HG03064 (cell line): Measurements from ENCODE around the gene KCNG1.
"Not testable (repeated sequence)": the region's sequence is repeated elsewhere in the genome, so short reads cannot be mapped to it uniquely, and the experiment has no call there.

ENCODE experiments used
- ATAC-seq: cut with Tn5 transposase; IDR thresholded peaks from one replicate; pipeline ENCODE4 v1.9.1; 2021; ENCODE audit warnings: low read depth; ENCODE audit not compliant: unreplicated experiment

The KCNG1 gene

DNA sequence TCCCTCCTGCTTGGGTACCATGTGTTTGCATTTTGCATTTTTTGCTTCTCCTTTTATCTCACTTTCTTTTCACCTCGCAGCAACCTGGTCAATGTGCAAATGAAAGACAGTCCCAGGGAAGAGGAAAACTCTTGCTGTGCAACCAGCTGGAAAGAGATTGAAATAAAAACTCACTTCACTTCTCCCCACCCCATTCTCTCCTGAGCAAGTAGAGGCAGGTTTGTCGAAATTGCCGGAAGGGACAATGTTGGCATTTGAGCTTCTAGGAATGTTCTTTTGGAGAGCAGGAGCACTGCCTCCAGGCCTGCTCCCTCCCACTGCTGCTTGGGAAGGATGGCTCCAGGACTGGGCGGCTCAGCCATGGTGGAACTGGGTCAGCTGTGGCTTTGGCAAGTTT, 30.6 kb downstream of the KCNG1 start:
- no peak for ATAC-seq

DNA sequence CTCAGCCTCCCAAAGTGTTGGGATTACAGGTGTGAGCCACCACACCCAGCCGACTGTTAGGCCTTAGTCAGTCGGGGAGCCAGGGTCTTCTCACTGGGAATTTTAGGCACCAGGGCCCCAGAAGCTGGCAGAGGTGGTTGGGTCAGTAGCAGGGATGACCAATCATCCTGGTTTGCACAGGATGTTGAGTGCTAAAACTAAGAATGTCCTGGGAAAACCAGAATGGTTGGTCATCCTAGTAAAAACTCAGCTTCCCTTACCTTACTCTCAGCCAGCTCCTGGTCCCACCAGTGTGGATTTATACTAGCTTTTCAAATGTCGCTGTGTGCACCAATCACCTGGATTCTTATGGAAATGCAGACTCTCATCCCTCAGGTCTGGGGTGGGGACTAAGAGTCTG, 31.8 kb downstream of the KCNG1 start:
- ATAC-seq = no peak

DNA sequence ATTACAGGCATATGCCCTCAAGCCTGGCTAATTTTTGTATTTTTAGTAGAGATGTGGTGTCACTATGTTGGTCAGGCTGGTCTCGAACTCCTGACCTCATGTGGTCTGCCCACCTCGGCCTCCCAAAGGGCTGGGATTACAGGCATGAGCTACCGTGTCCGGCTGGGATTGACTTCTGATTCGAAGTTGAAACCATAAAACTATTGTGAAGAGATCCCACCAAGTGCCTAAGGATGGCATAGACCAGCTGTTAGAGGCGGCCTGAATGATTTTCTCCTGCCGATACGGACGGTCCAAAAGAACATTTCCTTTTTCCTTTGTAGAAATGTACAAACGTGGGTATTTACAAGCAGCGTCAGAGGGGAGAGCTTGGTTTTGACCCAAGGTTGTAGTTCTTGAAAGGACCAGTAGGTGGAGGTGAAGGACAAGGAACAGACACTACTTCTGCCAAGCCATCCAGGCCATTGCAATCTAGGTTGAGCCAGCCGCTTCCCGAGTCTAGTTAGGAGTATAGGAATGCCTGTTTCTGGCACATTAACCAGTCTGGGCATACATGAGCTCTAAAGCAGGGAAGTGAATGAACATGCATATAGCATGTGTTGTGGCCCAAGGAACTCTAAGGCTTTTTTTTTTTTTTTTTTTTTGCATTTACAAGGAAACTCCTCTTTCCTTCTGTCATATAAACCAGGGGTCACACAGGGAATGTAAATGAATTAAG, 35.3 kb downstream of the KCNG1 start:
- no peak for ATAC-seq

DNA sequence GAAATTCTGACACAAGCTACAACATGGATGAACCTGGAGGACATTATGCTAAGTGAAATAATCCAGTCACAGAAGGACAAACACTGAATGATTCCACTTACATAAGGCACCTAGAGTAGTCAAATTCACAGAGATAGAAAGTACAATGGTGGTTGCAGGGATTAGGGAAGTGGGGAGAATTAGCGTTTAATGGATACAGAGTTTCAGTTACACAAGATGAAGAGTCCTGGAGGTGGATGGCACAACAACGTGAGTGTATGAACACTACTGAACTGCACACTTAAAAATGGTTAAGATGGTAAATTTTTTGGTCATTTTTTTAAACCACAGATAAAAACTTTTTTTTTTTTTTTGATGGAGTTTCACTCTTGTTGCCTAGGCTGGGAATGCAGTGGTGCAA, 39.6 kb downstream of the KCNG1 start:
- no peak for ATAC-seq

DNA sequence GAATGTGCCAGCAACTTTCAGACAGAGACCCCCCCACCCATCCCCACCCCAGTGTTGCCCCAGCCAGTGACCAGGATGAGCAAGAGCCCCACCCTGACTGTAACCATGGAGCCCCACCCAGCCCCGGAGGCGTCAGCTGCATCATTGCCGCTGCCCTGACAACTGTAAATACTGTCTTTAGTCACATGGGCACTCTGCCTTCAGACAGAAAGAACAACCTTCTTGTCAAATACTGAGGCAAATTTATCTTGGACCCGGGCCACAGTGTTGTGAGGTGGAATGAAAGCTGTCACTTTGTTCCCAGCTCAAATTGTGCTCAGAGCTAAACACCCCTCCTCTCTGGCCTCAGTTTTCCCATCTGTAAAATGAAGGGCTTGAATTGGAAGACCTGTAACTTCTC, 40.5 kb downstream of the KCNG1 start:
- ATAC-seq = no peak

DNA sequence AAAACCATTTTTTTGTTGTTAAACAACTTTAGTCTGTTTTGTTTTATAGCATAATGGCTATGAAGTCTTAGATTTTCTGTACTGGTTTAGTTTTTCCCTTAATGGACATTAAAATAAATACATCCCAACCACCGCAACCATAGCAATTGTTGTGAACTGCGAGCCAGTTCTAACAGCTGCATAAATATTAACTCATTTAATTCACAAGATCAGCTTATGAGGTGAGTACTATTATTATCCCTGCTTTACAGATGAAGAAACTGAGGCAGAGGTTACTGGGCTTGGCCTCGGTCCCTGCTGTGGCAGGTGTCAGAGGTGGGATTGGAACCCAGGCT, 41.2 kb downstream of the KCNG1 start:
- ATAC-seq = no peak

DNA sequence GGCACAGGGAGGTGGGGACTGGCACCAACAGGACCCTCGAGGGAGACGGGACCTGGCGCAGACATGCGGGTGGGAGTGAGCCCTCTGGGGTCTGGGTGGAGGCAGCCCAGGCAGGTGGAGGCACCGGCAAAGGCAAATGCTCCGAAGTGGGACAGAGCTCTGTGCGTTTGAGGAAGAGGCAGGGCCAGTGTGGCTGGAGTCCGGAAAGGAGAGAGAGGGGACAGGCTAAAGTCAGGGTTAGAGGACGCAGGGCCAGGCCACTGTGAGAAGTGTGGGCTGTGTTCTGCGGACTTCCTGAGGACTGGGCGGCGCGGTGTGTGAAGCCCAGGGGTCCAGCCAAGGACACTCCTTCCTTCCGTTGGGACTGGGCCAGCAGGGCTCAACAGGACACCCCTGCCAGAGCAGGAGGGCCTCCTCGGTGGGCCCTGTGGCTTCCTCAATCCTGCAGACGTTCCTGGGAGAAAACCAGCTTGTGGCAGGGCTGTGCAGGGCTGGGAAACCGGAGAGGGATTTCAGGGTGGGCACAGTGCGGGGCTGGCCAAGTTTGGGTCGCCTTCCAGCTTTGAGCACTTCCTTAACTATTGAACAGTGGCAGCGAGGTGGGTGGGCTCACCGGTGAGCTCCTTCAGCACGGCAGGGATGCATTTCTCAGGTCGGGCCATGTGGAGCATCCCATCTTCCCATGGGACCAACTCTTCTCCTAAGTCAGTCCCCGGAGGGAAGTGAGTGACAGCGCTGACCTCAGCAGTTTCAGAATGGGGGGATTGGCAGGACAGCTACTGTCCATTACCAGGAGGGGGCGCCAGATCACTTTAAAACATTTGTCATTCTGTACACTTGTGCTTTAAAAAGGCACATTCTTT, 41.8 kb downstream of the KCNG1 start:
- ATAC-seq = no peak

DNA sequence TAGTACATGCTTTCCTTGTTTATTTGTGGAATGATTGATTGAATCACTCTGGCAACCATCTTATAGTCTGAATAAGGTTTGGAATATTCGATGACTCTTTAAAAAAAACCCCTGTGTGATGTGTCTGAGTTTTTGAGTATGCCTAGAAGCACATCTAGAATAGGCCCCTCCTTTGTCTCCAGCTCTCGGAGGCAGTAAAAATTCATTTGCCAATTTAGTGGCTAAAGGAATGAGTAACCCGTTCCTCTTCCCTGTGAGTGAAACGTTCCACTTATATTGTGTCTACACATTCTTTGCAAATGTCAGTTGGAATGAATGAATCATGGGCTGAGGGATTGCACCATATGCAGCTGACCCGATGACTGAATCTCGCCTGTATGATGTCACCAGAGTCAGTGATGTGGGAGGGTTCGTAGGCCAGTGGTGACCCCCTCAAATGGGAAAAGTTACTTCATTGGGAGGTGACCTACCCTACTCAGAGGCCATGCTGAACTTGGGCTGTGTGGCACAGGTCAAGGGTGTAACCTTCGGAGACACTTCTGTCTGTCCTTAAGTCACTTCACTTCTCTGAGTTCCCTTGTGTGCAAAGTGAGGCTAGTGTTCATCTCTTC, 42.7 kb downstream of the KCNG1 start:
- ATAC-seq = no peak

DNA sequence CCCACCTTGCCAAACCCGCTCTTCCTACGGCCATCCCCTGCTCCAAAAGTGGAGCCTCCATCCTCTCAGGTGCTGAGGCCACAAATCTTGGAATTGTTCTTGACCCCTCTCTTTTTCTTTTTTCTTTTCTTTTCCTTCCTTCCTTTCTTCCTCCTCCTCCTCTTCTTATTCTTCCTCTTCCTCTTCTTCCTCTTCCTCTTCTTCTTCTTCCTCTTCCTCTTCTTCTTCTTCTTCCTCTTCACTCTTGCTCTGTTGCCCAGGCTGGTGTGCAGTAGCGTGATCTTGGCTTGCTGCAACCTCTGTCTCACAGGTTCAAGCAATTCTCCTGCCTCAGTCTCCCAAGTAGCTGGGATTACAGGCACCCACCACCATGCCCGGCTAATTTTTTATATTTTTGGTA, 44.4 kb downstream of the KCNG1 start:
- ATAC-seq = not testable (repeated sequence)

DNA sequence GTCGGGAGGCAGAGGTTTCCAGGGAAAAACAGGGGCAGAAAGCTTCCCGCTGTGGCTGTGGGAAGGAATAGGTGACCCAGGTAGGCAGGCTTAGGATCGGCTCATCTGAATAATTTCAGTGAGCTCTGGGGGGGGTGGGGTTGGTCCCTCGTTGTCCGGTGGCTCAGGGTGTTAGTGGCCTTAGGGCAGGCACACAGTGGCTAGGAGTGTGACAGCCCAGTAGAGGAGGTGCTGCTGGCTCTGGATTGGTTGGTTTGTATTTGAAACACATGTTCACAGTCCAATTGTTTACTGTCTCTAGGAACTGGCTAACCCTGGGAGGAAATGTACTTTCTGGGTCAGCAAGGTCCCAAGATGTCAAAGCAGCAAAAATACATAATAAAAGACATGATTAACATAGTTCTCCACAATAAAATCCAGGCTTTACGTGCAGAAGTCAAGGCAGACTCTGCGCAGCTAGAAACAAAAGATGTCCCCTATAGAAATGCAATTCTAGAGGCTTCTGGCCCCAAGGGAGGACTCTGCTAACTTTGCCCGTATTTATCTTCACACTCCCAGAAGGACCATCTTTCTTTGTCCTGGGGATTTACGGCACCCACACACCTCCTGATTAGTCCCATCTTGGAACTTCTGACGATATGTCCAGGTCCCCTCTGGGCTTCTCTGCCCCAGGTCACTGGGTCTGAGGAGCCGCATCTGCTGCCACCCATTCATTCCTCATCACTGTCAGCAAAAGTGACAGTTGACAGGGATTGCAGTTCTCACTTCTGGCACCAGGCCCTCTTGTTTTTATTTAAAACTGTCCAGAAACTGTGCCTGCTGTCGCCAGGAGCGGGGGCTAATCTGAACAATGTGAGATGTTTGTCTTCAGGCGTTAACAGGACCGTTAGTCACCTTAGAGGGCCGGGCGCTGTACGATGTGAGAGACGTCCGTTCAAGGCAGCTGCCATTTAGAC, 45.6 kb downstream of the KCNG1 start:
- ATAC-seq = no peak

DNA sequence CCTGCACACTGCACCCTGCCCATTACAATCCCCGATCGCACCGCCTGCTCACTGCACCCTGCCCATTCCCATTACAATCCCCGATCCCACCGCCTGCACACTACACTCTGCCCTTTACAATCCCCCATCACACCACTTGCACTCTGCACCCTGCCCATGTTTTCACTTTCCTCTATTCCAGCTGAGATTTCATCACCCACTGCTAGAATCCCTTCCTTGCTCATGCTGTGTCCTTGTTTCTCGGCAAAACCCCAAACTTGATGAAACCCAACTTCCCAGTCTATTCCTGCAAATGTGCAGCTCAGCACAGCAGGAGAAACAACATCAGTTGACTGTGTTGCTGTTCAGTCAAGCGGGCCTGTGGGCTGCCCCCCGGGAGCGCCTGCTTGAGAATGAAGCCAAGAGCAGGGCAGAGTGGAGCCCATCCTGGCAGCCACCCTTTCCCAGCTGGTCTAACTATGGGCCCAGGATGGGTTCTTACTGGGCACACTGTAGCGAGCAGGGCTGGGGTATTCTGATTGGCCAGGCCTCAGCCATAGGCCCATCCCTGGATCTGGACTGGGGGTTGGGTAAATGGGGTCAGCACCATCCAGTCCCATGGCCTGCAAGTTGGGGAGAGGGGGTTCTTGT, 47.1 kb downstream of the KCNG1 start:
- ATAC-seq = no peak

DNA sequence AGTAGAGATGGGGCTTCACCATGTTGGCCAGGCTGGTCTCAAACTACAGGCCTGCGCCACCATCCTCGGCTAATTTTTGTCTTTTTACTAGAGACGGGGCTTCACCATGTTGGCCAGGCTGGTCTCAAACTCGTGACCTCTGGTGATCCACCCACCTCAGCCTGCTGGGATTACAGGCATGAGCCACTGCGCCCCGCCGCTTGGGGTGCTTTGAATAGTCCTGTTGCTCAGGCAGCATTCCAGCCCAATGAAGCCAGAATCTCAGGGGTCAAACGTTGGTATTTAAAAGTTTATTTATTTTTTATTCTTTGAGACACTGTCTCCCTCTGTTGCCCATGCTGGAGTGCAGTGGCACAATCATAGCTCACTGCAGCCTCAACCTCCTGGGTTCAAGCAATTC, 53.0 kb downstream of the KCNG1 start:
- no peak for ATAC-seq

DNA sequence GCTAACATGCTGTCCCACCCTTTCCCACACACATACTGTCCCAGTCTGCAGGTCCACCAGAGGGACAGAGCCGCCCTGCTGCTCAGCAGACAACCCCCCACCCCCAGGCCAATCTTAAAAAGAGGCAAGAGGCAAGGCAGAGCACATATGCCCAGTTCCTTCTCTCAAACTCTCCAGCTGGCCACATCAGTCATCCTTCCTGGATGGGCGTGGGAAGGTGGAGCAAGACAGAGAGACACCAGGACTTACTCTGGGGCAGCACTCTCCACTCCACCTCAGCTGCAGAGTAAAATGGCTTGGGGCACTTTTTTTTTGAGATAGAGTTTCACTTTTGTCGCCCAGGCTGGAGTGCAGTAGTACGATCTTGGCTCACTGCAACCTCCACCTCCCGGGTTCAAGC, 53.5 kb downstream of the KCNG1 start:
- ATAC-seq = no peak

DNA sequence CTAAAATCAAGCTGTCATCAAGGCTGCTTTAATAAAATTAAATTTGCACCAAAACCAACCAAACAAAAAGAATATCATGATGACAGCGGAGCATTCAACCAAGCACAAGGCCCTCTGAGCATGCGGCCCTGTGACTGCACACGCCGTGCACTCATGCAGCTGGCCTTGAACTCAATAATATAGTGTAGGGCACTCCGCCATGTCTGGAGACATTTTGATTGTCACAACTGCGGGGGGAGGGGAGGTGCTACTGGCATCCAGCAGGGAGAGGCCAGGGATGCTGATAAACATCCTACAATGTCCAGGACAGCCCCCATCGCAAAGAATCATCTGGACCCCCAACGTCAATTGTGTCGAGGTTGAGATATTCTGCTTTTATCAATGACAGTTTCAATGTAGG, 54.6 kb downstream of the KCNG1 start:
- no peak for ATAC-seq

DNA sequence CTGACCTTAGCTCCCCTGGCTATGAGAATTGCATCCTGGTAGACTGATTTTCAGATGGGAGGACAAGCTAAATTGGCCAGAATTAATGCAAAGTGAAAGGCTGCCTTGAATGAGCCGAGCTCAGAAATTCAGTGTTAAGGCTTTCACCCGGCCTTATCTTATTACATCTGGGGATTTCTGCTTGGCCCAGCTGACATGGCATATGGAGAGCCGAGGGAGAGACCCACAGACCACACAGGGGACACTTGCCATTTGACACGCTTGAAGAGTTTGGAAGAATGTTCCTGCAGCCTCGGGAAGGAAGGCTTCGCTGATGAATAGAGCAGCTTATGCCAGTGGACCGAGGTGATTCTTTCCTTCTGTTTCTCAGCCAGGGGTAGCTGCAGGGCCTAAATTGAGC, 55.3 kb downstream of the KCNG1 start:
- no peak for ATAC-seq

DNA sequence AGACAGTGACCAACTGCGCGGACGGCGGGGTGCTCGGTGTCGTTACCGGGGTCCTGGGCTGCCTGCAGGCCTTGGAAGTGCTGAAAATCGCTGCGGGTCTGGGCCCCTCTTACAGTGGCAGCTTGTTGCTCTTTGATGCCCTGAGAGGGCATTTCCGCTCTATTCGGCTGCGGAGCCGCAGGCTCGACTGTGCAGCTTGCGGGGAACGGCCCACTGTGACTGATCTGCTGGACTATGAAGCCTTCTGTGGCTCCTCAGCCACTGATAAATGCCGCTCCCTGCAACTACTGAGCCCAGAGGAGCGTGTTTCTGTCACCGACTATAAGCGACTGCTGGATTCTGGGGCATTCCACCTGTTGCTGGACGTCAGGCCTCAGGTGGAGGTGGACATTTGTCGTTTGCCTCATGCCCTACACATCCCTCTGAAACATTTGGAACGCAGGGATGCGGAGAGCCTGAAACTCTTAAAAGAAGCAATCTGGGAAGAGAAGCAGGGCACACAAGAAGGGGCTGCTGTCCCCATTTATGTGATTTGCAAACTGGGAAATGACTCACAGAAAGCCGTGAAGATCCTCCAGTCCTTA, 63.3 kb downstream of the KCNG1 start:
- no peak for ATAC-seq

DNA sequence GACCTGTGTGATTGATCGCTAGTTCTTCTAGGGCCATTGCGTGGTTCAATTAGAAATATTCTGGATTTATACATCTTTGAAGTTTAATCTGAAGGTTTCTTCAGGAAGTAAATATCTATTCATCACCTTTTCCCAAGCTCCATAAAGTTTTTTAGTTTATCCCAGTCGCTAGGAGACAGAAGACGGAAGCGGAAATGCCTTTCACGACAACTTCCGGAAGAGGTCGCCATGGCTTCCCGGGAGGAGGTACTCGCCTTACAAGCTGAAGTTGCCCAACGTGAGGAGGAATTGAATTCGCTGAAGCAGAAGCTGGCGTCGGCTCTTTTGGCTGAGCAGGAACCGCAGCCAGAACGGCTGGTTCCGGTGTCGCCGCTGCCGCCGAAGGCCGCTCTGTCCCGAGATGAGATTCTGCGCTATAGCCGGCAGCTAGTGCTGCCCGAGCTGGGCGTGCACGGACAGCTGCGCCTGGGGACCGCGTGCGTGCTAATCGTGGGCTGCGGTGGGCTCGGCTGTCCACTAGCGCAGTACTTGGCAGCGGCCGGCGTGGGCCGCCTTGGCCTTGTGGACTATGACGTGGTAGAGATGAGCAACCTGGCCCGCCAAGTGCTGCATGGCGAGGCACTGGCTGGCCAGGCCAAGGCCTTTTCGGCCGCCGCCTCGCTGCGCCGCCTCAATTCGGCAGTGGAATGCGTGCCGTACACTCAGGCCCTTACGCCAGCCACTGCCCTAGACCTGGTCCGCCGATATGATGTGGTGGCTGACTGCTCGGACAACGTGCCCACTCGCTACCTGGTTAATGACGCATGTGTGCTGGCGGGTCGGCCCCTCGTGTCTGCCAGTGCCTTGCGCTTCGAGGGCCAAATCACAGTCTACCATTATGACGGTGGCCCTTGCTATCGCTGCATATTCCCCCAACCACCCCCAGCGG, 64.0 kb downstream of the KCNG1 start, which contains the start of gene MOCS3:
TSS of gene MOCS3 (plus strand) at position 204 of the 928 bp plus-strand sequence. CDS start at position 229, 25 bp downstream.
- peak; percentile 78 for ATAC-seq

DNA sequence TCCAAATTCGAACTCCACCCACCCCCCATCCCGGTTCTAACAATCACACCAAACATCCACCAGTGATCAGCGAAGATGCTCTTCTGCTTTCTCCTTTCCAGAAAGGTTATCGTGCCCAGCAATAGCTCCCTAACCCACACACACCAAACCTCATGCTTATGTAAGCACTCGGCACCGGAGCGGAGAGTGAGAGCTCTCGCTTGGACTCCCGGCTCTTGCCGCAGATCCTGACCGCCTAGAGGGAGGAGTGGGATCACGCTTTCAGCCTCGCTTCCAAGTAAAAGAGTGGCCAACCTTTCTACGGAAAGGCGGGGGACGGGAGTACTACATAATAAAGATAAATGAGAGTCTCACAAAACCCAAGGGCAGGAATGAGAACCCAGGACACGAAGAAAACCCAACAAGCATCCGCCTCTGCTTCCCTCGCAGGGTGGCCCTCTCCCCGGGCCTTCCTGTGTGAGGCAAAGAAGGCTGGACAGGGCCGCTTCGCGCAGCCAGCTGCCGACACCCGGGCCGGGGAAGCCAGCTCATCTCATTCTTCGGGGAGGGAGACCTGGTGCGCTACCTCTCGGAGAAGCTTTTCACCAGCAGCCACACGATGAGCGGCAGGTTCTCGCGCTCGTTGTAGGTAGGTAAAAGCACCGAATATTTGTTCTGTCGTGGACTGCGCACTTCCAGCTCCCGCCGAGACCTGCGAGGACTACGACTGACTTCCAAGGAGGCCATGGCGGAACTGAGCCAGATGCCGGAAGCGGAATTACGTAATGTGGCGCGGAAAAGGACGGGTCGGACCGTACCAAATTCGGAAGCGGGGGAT, 64.9 kb downstream of the KCNG1 start, which contains the start of gene DPM1:
TSS of gene DPM1 (minus strand) at position 735 of the 817 bp plus-strand sequence. CDS start at position 726, 9 bp downstream.
- peak; percentile 74 for ATAC-seq
